Transverse colon (tissue), 4 donors: ENCODE data around the gene APBB2. TPM values are rescaled to one million over a fixed set of nuclear protein-coding genes. Genes with fewer than 3 reads are reported as not detected.
A peak's percentile ranks its signal among the peaks of the same experiment; 100 is the strongest.
"Not testable (repeated sequence)": the region's sequence is repeated elsewhere in the genome, so short reads cannot be mapped to it uniquely, and the experiment has no call there.

ENCODE experiments used
- DNase-seq: peaks from one replicate; pipeline ENCODE4 v3.0.0-alpha.2; 2019
- H3K27ac ChIP-seq, 4 donors: fragments of 200-600 bp; sonication (generic); 2 replicates each; pipeline ENCODE4 v1.5.1; 2016 to 2018; ENCODE audit warnings: inconsistent platforms in 4 of 4
- H3K27me3 ChIP-seq: fragments of 200-600 bp; sonication (generic); 2 replicates; pipeline ENCODE4 v1.5.1; 2017; ENCODE audit warnings: inconsistent platforms
- H3K36me3 ChIP-seq, 4 donors: fragments of 200-600 bp; sonication (generic); 2 replicates each; pipeline ENCODE4 v1.5.1; 2017 to 2019; ENCODE audit warnings: inconsistent platforms in 4 of 4
- H3K4me1 ChIP-seq, 4 donors: fragments of 200-600 bp; sonication (generic); 2 replicates each; pipeline ENCODE4 v1.5.1; 2017 to 2020; ENCODE audit warnings: inconsistent platforms in 4 of 4
- H3K4me3 ChIP-seq, 4 donors: fragments of 200-600 bp; sonication (generic); 1 replicate in 1 of 4; 2 replicates in 3 of 4; pipeline versions ENCODE4 v1.5.1 to v1.6.1; 2017 to 2019; ENCODE audit warnings: inconsistent platforms in 4 of 4
- H3K9me3 ChIP-seq, 2 donors: fragments of 200-600 bp; sonication (generic); 2 replicates each; pipeline ENCODE4 v1.5.1; 2017 to 2019; ENCODE audit warnings: inconsistent platforms in 2 of 2
- EP300 ChIP-seq: sonication (generic); formaldehyde crosslinking; IDR thresholded peaks from one replicate; pipeline ENCODE4 v1.6.1; 2017; ENCODE audit warnings: antibody characterized with exemption, low read depth
- POLR2A ChIP-seq: fragments of 450-650 bp; IDR thresholded peaks from one replicate; pipeline ENCODE4 v1.6.1; 2016; ENCODE audit warnings: antibody characterized with exemption, mild to moderate bottlenecking, moderate library complexity
- POLR2AphosphoS5 ChIP-seq, 3 donors: sonication (generic); formaldehyde crosslinking; IDR thresholded peaks; one replicate each; pipeline ENCODE4 v1.6.1; 2016; ENCODE audit warnings: antibody characterized with exemption in 3 of 3
- WGBS, 2 donors: methylation state at CpG; one replicate each; pipeline ENCODE4 v1.1.5; 2018; ENCODE audit warnings: low coverage in 1 of 2; 5-methylcytosine and 5-hydroxymethylcytosine counted together
- in situ Hi-C, 4 donors: fragments of 200-750 bp; cut with MboI; loops; one replicate each; pipeline versions ENCODE4 v1.15.0 to v1.15.1; 2017; ENCODE audit warnings: low sequenced_read_pairs in 3 of 4, low pct_ligation_motif_present in 1 of 4, low pct_unique_long_range_greater_than_20kb in 1 of 4
- intact Hi-C: fragments of 100-400 bp; cut with DNase I; formaldehyde crosslinking; loops from one replicate; pipeline ENCODE4 v1.15.1; 2023; ENCODE audit warnings: low total_unique reads
- total RNA-seq, 4 donors: library from RNA; depleted of rRNA; stranded (reverse); fragments of >200 nt; gene quantifications; one replicate each; pipeline ENCODE4 v1.1.0, GENCODE V29; 2016
- TF ChIP-seq, protein P1 (sequence below), 5 experiments: fragments of 200-600 bp in 3 of 5; fragments of 450-650 bp in 2 of 5; sonication (generic) in 3 of 5; IDR thresholded peaks; 1 replicate in 2 of 5; 2 replicates in 3 of 5; pipeline ENCODE4 v1.5.1; 2016 to 2017; ENCODE audit warnings: antibody characterized with exemption in 5 of 5, inconsistent platforms in 3 of 5, mild to moderate bottlenecking in 2 of 5, moderate library complexity in 1 of 5

The APBB2 gene
- total RNA-seq, 4 donors from 2014 or later = 37.1 to 138 (median 90.1) TPM

DNA sequence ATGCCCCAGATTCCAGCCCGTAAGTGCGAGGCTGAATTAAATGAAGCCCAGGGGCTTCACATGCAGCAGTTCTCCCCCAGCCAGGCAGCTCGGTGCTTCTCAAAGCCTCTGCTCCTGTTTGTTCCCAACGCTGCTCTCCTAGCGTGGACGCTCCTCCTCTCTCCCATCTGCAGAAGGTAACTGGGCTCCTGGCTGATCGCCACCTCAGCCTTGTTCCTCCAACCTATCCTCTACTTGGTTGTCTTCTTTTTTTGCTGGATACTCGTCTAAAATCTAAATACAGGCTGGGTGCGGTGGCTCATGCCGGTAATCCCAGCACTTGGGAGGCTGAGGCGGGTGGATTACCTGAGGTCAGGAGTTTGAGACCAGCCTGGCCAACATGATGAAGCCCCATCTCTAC lies 394.2 kb downstream of the APBB2 start:
- no peak overlapping the region for H3K27ac ChIP-seq
- WGBS, 2 donors = 95 to 97% methylated on average over 5 to 11 of the region's 11 CpGs
- no peak for DNase-seq
- in situ Hi-C loops = no loop called here
- intact Hi-C loops = loop anchor here (1.0 kb wide), 1 partner anchor 25 kb away; no protein-coding TSS in a partner anchor
- H3K36me3 ChIP-seq = peaks cover 0 to 5% (median 1%) of the 10 kb centered on the region in 4 donors
- no peaks in the 10 kb centered on the region for H3K4me1 ChIP-seq
- H3K9me3 ChIP-seq = no peaks in the 10 kb centered on the region
- H3K27me3 ChIP-seq = no peaks in the 10 kb centered on the region
- TF ChIP-seq, protein P1, sequence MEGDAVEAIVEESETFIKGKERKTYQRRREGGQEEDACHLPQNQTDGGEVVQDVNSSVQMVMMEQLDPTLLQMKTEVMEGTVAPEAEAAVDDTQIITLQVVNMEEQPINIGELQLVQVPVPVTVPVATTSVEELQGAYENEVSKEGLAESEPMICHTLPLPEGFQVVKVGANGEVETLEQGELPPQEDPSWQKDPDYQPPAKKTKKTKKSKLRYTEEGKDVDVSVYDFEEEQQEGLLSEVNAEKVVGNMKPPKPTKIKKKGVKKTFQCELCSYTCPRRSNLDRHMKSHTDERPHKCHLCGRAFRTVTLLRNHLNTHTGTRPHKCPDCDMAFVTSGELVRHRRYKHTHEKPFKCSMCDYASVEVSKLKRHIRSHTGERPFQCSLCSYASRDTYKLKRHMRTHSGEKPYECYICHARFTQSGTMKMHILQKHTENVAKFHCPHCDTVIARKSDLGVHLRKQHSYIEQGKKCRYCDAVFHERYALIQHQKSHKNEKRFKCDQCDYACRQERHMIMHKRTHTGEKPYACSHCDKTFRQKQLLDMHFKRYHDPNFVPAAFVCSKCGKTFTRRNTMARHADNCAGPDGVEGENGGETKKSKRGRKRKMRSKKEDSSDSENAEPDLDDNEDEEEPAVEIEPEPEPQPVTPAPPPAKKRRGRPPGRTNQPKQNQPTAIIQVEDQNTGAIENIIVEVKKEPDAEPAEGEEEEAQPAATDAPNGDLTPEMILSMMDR (IDR thresholded peaks at IDR 0.05) = no peak
- no peak for TF ChIP-seq POLR2AphosphoS5 (IDR thresholded peaks at IDR 0.05)
- no peak for TF ChIP-seq POLR2A
- no peak for TF ChIP-seq EP300
- H3K4me3 ChIP-seq = no peak overlapping the region

DNA sequence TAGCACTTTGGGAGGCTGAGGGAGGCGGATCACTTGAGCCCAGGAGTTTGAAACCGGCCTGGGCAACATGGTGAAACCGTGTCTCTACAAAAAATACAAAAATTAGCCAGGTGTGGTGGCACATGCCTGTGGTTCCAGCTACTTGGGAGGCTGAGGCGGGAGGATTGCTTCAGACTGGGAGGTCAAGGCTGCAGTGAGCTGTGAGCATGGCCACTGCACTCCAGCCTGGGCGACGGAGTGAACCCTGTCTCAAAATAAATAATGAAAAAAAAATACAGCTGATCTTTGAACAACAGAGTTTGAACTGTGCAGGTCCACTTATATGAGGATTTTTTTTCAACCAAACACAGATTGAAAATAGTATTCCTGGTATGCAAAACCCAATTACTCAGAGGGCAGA lies 397.2 kb downstream of the APBB2 start:
- in situ Hi-C loops, H3K9me3 ChIP-seq, H3K36me3 ChIP-seq, H3K4me1 ChIP-seq, intact Hi-C loops, H3K27ac ChIP-seq, DNase-seq, H3K27me3 ChIP-seq, H3K4me3 ChIP-seq: not testable (repeated sequence)
- WGBS, 2 donors = 90% methylated on average over 2 to 6 of the region's 6 CpGs

DNA sequence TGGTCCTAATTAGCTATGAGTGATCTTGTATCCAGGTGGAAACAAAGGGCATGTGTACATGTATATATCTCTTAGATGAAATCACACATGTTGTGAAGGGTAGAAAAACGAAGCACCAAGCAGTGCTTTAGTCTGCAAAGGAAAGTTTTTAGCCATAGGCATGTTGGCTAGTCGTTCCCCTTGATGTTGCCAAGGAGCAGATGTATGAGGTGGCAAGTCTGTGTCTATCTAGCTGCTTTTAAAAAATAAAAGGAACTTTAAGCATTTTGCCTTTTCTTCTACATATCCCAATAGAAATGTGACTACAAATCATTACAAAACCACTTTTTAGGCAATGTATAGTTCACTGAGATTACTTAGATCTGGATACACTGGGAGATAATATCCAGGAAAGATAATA lies 401.5 kb downstream of the APBB2 start:
- Histone ChIP-seq H3K9me3 (no peaks in the 10 kb centered on the region), H3K27ac (peak overlapping the region in 1 of 4 donors; percentile 15), H3K36me3 (peaks cover 0 to 5% (median 0%) of the 10 kb centered on the region in 4 donors), H3K4me3 (no peak overlapping the region), H3K27me3 (no peaks in the 10 kb centered on the region), H3K4me1 (no peaks in the 10 kb centered on the region)
- 77 to 78% methylated on average over 2 of the region's 2 CpGs for WGBS, 2 donors
- intact Hi-C loops (no loop called here), in situ Hi-C loops (no loop called here)
- no peak for DNase-seq
- TF ChIP-seq POLR2AphosphoS5 (IDR thresholded peaks at IDR 0.05) (no peak), EP300 (no peak), POLR2A (no peak)
- TF ChIP-seq, protein P1 (IDR thresholded peaks at IDR 0.05) = no peak

DNA sequence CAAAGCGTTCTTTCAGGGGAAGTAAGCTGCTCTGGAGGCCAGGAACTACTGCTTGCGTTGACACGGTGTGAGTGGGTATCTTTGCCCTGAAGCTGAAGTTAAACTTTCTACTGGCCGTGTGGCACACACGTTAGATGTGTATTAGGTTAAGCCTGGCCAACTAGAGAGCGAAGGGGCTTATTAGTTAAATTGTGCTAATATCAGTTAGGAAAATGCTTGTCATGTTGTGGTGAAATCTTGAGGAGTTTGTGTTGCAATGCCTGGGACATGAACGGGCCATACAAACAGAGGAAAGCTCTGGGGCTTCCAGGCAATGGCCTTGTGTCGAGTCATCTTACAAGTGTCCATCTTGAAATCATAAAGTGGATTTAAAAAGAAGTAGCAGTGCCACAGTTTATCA lies 402.0 kb downstream of the APBB2 start:
- 85 to 90% methylated on average over 8 of the region's 8 CpGs for WGBS, 2 donors
- peaks cover 0 to 5% (median 0%) of the 10 kb centered on the region in 4 donors for H3K36me3 ChIP-seq
- no peaks in the 10 kb centered on the region for H3K9me3 ChIP-seq
- TF ChIP-seq POLR2AphosphoS5 (IDR thresholded peaks at IDR 0.05) (no peak), EP300 (no peak)
- TF ChIP-seq, protein P1 (IDR thresholded peaks at IDR 0.05) = no peak
- no peaks in the 10 kb centered on the region for H3K27me3 ChIP-seq
- DNase-seq = no peak
- intact Hi-C loops (no loop called here), in situ Hi-C loops (no loop called here)
- peak overlapping the region in 1 of 4 donors; percentile 15 for H3K27ac ChIP-seq
- no peak overlapping the region for H3K4me3 ChIP-seq
- H3K4me1 ChIP-seq = no peaks in the 10 kb centered on the region

DNA sequence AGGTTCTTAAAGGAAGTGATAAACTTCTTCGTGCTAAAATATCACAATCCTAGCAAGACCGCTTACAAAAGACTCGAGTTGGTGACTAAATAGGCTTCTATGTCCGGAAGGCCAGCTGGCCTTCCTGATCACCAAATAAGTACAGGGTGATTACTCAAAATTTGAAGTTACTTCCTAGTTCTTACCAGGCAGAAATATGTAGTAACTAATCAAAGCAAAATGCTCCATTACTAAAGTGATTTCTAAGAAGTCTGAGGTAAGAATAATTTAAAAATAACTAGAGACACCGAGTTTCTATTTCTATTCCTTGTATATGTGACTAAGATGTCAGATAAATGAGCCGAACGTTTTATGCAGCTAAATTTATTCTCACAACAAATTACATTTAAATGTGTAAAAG lies 402.4 kb downstream of the APBB2 start:
- Histone ChIP-seq H3K36me3 (peaks cover 0 to 5% (median 0%) of the 10 kb centered on the region in 4 donors), H3K4me3 (no peak overlapping the region), H3K27me3 (no peaks in the 10 kb centered on the region), H3K27ac (peak overlapping the region in 1 of 4 donors; percentile 15), H3K4me1 (no peaks in the 10 kb centered on the region), H3K9me3 (no peaks in the 10 kb centered on the region)
- in situ Hi-C loops (no loop called here), intact Hi-C loops (no loop called here)
- TF ChIP-seq EP300 (no peak), POLR2AphosphoS5 (IDR thresholded peaks at IDR 0.05) (no peak), POLR2A (no peak)
- TF ChIP-seq, protein P1 (IDR thresholded peaks at IDR 0.05) = no peak
- WGBS, 2 donors = 70 to 75% methylated on average over 4 to 7 of the region's 7 CpGs
- no peak for DNase-seq
